WI38 (cell line): ENCODE data around the gene ARID1B.

Source experiments
- H3K4me3 ChIP-seq: 2 replicates; pipeline ENCODE4 v1.5.1; 2011; ENCODE audit warnings: low read depth, mild to moderate bottlenecking, control low read depth, low read length
- CTCF ChIP-seq: IDR thresholded peaks from 2 replicates; pipeline ENCODE4 v1.5.1; 2012; ENCODE audit warnings: low read depth, mild to moderate bottlenecking, control low read depth, low read length

ARID1B gene

GRCh38 chr6:157131250-157131649 lies 354.1 kb downstream of the ARID1B start:
- H3K4me3 ChIP-seq, result no peak overlapping the region
- no peak for TF ChIP-seq CTCF

DNA sequence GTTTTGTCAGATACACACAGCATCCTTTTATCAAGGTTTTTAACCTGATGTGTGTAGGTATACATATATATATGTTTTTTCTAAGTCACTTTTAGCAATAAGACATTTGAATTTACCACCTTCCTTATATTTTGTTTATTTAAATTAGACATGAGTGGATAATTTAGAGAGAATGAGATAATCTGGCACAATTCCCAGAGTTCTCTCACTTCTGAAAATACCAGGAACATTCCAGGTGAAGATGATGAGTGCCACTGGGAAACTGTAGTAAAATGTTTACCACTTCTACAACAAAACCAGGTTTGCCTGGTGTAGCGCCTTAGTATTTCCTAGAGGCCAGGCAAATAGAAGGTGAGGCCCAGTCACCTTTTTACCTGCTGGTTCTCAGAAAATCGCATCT lies 356.7 kb downstream of the ARID1B start:
- no peak overlapping the region for H3K4me3 ChIP-seq
- TF ChIP-seq CTCF, result no peak

DNA sequence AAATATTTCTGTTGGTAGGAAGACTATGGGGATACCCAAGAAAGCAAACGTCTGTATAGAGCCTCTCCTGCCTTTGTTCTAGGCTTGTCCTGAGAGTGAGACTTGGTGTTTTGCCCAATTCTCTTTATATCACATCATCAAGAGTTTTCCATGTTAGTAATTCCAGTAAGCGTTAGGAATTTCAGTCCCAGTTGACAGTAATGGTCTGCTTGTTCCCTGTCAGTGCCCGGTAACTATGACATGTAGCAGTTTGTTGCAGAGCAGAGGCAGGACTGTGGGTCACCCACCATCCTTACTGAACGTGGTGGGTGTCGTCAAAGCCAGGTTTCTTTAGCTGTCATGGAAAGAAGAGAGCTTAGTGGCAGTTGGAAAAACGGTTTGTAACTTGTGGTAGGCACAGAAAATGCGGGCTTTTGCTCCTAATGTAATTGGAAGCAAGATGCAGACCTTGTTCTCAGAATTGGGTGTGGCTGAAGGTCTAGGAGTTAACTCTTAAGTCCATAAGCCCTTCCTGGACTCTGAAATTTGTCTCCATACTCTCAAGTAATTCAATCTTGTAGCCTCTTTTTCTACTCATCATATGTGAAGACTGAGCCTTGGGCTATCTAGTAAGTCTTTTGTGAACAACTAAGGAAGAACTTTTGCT lies 357.3 kb downstream of the ARID1B start:
- TF ChIP-seq CTCF, result no peak
- no peak overlapping the region for H3K4me3 ChIP-seq

DNA sequence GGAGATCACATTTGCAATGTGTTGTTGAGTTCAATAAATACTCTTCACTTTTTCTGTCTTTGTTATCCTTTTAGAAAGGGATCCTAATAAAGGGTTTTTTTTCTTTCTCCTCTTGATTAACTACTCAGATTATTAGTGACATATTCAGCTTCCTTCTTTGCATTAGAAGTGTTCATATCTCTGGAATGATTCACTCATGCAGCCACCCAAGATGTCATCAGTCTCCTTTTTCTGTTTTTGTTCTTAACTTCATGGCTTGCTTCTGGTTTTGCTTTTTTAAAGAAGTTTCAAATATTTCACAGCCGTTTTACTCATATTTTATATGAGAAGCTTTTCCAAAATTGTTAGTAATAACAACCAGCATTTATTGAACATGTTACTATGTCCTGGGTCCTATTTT lies 358.5 kb downstream of the ARID1B start:
- TF ChIP-seq CTCF, result no peak
- no peak overlapping the region for H3K4me3 ChIP-seq

DNA sequence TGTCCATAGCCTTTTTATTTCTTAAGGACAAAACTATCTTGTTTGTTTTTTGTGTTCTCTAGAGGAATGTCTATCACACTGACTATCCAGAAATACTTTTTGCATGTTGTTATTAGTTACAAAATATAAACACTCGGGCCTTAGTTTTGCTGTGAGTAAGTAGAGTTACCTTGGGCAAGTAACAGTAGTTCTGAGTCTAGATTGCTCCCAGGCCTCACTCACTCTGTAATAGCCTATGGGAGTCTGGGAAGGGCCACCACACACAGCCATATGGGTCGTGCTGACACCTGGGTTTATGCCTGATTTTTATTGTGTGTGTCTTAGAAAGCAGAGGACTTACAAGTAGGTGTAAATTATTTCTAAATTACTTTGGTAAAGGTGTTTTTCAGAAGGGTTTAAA lies 360.3 kb downstream of the ARID1B start:
- no peak overlapping the region for H3K4me3 ChIP-seq
- TF ChIP-seq CTCF, result no peak

DNA sequence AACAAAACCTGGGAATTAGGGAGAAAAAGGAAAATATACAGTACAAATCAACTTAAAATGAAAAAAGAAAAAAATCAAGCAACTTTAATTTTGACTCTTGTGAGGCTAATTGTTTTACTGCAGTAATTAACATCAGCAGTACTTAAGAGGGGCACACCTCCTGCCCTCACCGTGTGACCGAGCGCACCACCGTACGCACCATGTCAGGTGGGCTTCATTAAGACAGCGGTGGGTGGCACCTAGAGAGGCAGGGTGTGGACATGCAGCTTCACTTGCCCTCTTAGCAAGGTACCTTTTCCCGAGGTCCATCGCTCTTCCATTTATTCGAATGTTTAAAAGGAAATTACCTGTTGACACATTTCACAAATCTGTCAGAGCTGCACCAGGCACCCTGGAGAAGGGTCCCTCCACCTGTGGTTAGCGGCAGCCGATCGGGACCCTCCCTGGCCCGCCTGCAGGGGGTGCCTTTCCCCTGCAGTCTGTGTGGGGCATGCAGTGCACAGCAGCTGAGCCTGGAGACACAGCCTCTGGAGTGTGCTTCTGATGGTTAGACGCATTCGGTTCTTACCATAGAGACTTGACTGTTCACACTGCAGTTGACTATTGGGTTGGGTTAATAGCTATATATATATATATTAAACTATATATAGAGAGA lies 362.0 kb downstream of the ARID1B start:
- no peak overlapping the region for H3K4me3 ChIP-seq
- no peak for TF ChIP-seq CTCF

- no peak for TF ChIP-seq CTCF
- H3K4me3 ChIP-seq, result no peak overlapping the region
Measured at GRCh38 chr6:157143171-157143889, 366.2 kb downstream of the ARID1B start.
